ENCODE results near the gene RAB40B. TPM values are rescaled to one million over a fixed set of nuclear protein-coding genes. Genes with fewer than 3 reads are reported as not detected.

The RAB40B gene
- polyA plus RNA-seq, 1 of the 3 experiments (the other 2 are of a cell fraction), result 20.7 TPM

- Histone ChIP-seq H3K4me2 (no peak overlapping the region), H3K4me1 (ENCODE audit: control insufficient read depth in 1 of 2, insufficient read depth in 2 of 2, low read depth in 1 of 2, low read length in 1 of 2) (no peaks in the 10 kb centered on the region), H3K9ac (no peak overlapping the region), H3K9me2 (no peaks in the 10 kb centered on the region), H3F3A (replicated peaks; ENCODE audit: insufficient read depth) (no peaks in the 10 kb centered on the region), H4K20me1 (ENCODE audit: insufficient read depth) (no peaks in the 10 kb centered on the region), H3K9me3 (no peaks in the 10 kb centered on the region), H3K27me3 (ENCODE audit: insufficient read depth) (no peaks in the 10 kb centered on the region), H3K36me3 (replicated peaks in 1 of 2; ENCODE audit: control insufficient read depth in 1 of 2, insufficient read depth in 2 of 2, low read length in 1 of 2) (peaks cover 22 to 26% of the 10 kb centered on the region in 2 experiments), H3K4me3 (ENCODE audit: low read depth in 2 of 2, low read length in 1 of 2) (no peak overlapping the region), H3K27ac (ENCODE audit: low read depth in 2 of 2, low read length in 1 of 2) (no peak overlapping the region), H3K79me2 (ENCODE audit: insufficient read depth) (no peaks in the 10 kb centered on the region), H2AFZ (ENCODE audit: low read depth) (no peak overlapping the region)
- ChIA-PET POLR2A (no interaction called here), CTCF (interaction anchor here (1.1 to 1.2 kb wide), 2 partner anchors 14 to 58 kb away, joined by 3 to 4 read pairs; no protein-coding TSS in a partner anchor)
- TF ChIP-seq SIN3A (IDR thresholded peaks at IDR 0.05; ENCODE audit: borderline replicate concordance, low read depth, low read length), result no peak
- TF ChIP-seq YY1 (IDR thresholded peaks at IDR 0.05; ENCODE audit: low read depth), result no peak
- no peak for TF ChIP-seq CHD2 (IDR thresholded peaks at IDR 0.05; ENCODE audit: low read length, partially characterized antibody)
- TF ChIP-seq, protein P1, sequence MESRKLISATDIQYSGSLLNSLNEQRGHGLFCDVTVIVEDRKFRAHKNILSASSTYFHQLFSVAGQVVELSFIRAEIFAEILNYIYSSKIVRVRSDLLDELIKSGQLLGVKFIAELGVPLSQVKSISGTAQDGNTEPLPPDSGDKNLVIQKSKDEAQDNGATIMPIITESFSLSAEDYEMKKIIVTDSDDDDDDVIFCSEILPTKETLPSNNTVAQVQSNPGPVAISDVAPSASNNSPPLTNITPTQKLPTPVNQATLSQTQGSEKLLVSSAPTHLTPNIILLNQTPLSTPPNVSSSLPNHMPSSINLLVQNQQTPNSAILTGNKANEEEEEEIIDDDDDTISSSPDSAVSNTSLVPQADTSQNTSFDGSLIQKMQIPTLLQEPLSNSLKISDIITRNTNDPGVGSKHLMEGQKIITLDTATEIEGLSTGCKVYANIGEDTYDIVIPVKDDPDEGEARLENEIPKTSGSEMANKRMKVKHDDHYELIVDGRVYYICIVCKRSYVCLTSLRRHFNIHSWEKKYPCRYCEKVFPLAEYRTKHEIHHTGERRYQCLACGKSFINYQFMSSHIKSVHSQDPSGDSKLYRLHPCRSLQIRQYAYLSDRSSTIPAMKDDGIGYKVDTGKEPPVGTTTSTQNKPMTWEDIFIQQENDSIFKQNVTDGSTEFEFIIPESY (IDR thresholded peaks at IDR 0.05; ENCODE audit: borderline replicate concordance, low read depth), result no peak
- TF ChIP-seq GABPA (IDR thresholded peaks at IDR 0.05; ENCODE audit: low read depth), result no peak
- TF ChIP-seq SMC3 (IDR thresholded peaks at IDR 0.05; ENCODE audit: low read depth, low read length), result no peak
- TF ChIP-seq, protein P2, sequence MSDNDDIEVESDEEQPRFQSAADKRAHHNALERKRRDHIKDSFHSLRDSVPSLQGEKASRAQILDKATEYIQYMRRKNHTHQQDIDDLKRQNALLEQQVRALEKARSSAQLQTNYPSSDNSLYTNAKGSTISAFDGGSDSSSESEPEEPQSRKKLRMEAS (IDR thresholded peaks at IDR 0.05; ENCODE audit: low read depth), result no peak
- DNase-seq, result no peak
- 98% methylated on average over 10 of the region's 10 CpGs for WGBS (ENCODE audit: low lambda C conversion rate)
Measured at GRCh38 chr17:82726427-82726826, 27.9 kb upstream of the RAB40B start.

DNA sequence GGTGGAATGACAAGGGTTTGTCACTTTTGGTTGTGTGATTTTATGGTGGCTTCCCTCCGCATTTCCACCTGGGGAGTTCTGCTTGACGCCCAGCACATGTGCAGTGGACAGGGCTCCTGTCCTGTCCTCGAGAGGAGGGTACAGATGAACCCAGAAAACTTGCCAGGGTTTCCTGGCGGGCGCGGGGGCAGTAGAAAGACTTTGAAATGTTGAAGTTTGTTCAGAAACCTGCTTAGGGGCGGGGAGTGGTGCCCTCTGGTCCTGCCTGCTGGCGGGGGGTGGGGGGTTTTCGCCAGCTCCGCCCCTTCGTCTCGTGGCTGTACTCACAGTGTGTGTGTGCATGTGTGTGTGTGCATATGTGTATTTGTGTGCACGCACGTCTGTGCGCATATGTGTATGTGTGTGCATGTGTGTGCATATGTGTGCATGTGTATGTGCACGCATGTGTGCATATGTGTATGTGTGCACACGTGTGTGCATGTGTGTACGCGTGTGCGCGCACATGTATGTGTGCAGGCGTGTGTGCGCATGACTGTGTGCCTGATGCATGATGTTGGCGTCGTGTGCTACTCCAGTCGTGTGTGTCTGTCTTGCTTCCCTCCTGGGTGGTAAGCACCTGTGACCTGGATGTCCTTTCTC is 24.8 kb upstream of the RAB40B start:
- peaks cover 10% of the 10 kb centered on the region for H3K79me2 ChIP-seq (ENCODE audit: insufficient read depth)
- POLR2A ChIA-PET, result no interaction called here
- H3K27me3 ChIP-seq (ENCODE audit: insufficient read depth), result no peaks in the 10 kb centered on the region
- H3K27ac ChIP-seq (ENCODE audit: low read depth in 2 of 2, low read length in 1 of 2), result no peak overlapping the region
- H3F3A ChIP-seq (replicated peaks; ENCODE audit: insufficient read depth), result peaks cover 5% of the 10 kb centered on the region
- H3K4me3 ChIP-seq (ENCODE audit: low read depth in 2 of 2, low read length in 1 of 2), result no peak overlapping the region
- H3K36me3 ChIP-seq (replicated peaks in 1 of 2; ENCODE audit: control insufficient read depth in 1 of 2, insufficient read depth in 2 of 2, low read length in 1 of 2), result peaks cover 28 to 39% of the 10 kb centered on the region in 2 experiments
- no peak overlapping the region for H3K4me2 ChIP-seq
- TF ChIP-seq, protein P3, sequence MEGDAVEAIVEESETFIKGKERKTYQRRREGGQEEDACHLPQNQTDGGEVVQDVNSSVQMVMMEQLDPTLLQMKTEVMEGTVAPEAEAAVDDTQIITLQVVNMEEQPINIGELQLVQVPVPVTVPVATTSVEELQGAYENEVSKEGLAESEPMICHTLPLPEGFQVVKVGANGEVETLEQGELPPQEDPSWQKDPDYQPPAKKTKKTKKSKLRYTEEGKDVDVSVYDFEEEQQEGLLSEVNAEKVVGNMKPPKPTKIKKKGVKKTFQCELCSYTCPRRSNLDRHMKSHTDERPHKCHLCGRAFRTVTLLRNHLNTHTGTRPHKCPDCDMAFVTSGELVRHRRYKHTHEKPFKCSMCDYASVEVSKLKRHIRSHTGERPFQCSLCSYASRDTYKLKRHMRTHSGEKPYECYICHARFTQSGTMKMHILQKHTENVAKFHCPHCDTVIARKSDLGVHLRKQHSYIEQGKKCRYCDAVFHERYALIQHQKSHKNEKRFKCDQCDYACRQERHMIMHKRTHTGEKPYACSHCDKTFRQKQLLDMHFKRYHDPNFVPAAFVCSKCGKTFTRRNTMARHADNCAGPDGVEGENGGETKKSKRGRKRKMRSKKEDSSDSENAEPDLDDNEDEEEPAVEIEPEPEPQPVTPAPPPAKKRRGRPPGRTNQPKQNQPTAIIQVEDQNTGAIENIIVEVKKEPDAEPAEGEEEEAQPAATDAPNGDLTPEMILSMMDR (IDR thresholded peaks at IDR 0.05), result no peak
- TF ChIP-seq IRF3 (IDR thresholded peaks at IDR 0.05; ENCODE audit: low read depth, low read length) (no peak), EP300 (IDR thresholded peaks at IDR 0.05; ENCODE audit: borderline replicate concordance in 1 of 2, low read depth in 1 of 2, low read length in 1 of 2) (no peak), FOXJ3 (CRISPR knock-in tag; IDR thresholded peaks at IDR 0.05) (no peak), RFX5 (IDR thresholded peaks at IDR 0.05; ENCODE audit: low read length) (no peak)
- TF ChIP-seq, protein P4, sequence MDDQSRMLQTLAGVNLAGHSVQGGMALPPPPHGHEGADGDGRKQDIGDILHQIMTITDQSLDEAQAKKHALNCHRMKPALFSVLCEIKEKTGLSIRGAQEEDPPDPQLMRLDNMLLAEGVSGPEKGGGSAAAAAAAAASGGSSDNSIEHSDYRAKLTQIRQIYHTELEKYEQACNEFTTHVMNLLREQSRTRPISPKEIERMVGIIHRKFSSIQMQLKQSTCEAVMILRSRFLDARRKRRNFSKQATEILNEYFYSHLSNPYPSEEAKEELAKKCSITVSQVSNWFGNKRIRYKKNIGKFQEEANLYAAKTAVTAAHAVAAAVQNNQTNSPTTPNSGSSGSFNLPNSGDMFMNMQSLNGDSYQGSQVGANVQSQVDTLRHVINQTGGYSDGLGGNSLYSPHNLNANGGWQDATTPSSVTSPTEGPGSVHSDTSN (IDR thresholded peaks at IDR 0.05), result no peak
- no peak for DNase-seq
- 95% methylated on average over 26 of the region's 26 CpGs for WGBS (ENCODE audit: low lambda C conversion rate)
- H2AFZ ChIP-seq (ENCODE audit: low read depth), result no peak overlapping the region
- no peaks in the 10 kb centered on the region for H3K9me2 ChIP-seq
- no peak overlapping the region for H3K9ac ChIP-seq
- H3K4me1 ChIP-seq (ENCODE audit: control insufficient read depth in 1 of 2, insufficient read depth in 2 of 2, low read depth in 1 of 2, low read length in 1 of 2), result no peaks in the 10 kb centered on the region
- CTCF ChIA-PET, result interaction anchor here (1.4 kb wide), 1 partner anchor 43 kb away, joined by 4 read pairs; no protein-coding TSS in a partner anchor
- no peaks in the 10 kb centered on the region for H3K9me3 ChIP-seq
- H4K20me1 ChIP-seq (ENCODE audit: insufficient read depth), result no peaks in the 10 kb centered on the region
